Esophagus muscularis mucosa (tissue), 4 donors: ENCODE measurements around the gene PEX7. TPM values are rescaled to one million over a fixed set of nuclear protein-coding genes. Genes with fewer than 3 reads are reported as not detected.

Experiments used
- DNase-seq: peaks from one replicate; pipeline ENCODE4 v3.0.0-alpha.2; 2017; ENCODE audit errors: extremely low spot score
- H3K27ac ChIP-seq, 4 donors: fragments of 200-600 bp; sonication (generic); replicated peaks in 1 of 4; 1 replicate in 3 of 4; 2 replicates in 1 of 4; pipeline ENCODE4 v1.5.1; 2016 to 2019; ENCODE audit warnings: mild to moderate bottlenecking in 1 of 4
- H3K27me3 ChIP-seq, 4 donors: fragments of 200-600 bp; sonication (generic); one replicate each; pipeline versions ENCODE4 v1.5.1 to v1.6.0; 2016 to 2019
- H3K36me3 ChIP-seq, 4 donors: fragments of 200-600 bp; sonication (generic); one replicate each; pipeline ENCODE4 v1.5.1; 2016 to 2019
- H3K4me1 ChIP-seq, 4 donors: fragments of 200-600 bp; sonication (generic); one replicate each; pipeline ENCODE4 v1.5.1; 2016 to 2019
- H3K4me3 ChIP-seq, 4 donors: fragments of 200-600 bp; sonication (generic); 1 replicate in 2 of 4; 2 replicates in 2 of 4; pipeline ENCODE4 v1.5.1; 2016 to 2019; ENCODE audit warnings: mild to moderate bottlenecking in 4 of 4, moderate library complexity in 1 of 4
- H3K9me3 ChIP-seq, 4 donors: fragments of 200-600 bp; sonication (generic); 1 replicate in 3 of 4; 2 replicates in 1 of 4; pipeline ENCODE4 v1.5.1; 2016 to 2019
- EP300 ChIP-seq: sonication (generic); formaldehyde crosslinking; IDR thresholded peaks from one replicate; pipeline ENCODE4 v1.6.1; 2017; ENCODE audit warnings: antibody characterized with exemption
- POLR2A ChIP-seq: fragments of 450-650 bp; IDR thresholded peaks from one replicate; pipeline ENCODE4 v1.6.1; 2017; ENCODE audit warnings: antibody characterized with exemption, moderate library complexity, mild to moderate bottlenecking, low read depth
- POLR2AphosphoS5 ChIP-seq, 2 donors: sonication (generic); formaldehyde crosslinking; IDR thresholded peaks; one replicate each; pipeline ENCODE4 v1.6.1; 2017; ENCODE audit warnings: antibody characterized with exemption in 2 of 2
- WGBS: methylation state at CpG from one replicate; pipeline ENCODE4 v1.1.5; 2018; 5-methylcytosine and 5-hydroxymethylcytosine counted together
- intact Hi-C: fragments of 100-400 bp; cut with DNase I; formaldehyde crosslinking; loops from one replicate; pipeline ENCODE4 v1.15.1; 2023
- total RNA-seq, 4 donors: library from RNA; depleted of rRNA; stranded (reverse); fragments of >200 nt; gene quantifications; one replicate each; pipeline versions ENCODE4 v1.1.0 to v1.2.1, GENCODE V29; 2016
- TF ChIP-seq, protein P1 (sequence below), 3 experiments: fragments of 200-600 bp in 2 of 3; fragments of 450-650 bp in 1 of 3; sonication (generic) in 2 of 3; IDR thresholded peaks; one replicate each; pipeline ENCODE4 v1.5.1; 2017 to 2019; ENCODE audit warnings: antibody characterized with exemption in 3 of 3, mild to moderate bottlenecking in 2 of 3, moderate library complexity in 1 of 3

PEX7 gene
- total RNA-seq, 4 donors from 2014 or later: 4.1 to 9.5 (median 5.6) TPM

DNA sequence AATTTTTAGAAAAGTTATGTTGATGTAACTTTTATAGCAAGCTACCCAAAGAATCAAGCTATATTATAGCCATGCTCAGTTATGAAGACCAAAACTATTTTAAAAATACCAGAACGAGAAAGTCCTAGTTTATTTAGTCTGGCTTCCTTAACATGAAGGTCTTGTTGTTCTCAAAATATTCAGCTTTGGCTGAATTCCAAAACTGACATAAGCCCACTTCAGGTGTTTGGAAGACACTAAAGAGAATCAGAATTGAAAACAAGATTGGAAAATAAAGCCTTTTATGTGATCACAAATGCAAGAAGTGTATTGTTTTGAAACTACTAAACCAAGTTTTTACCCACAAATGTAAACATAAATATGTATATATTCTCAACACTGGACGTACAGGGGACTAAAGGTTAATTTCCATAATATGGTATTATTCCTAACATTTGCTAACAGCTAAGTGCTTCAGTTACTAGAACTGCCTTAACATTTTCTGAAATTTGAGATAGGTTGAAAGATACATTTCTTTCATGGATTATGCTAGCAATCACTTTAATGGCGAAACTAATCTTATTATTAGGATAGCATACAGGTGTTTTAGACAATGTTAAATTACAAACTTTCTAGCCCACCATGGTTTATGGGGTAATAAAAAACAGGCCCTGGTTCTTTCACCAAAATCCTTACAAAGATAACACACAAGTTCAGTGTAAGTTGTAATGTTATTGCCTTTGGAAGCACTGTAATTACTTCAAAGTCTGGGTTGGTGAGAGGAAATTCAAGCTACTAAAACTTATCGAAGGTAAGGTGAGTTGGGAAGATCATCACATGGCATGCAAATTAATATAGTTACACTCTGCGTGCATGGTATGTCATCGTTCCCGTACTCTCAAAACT, 31.7 kb upstream of the PEX7 start:
- TF ChIP-seq EP300 (no peak), POLR2AphosphoS5 (IDR thresholded peaks at IDR 0.05) (no peak), POLR2A (no peak)
- TF ChIP-seq, protein P1, sequence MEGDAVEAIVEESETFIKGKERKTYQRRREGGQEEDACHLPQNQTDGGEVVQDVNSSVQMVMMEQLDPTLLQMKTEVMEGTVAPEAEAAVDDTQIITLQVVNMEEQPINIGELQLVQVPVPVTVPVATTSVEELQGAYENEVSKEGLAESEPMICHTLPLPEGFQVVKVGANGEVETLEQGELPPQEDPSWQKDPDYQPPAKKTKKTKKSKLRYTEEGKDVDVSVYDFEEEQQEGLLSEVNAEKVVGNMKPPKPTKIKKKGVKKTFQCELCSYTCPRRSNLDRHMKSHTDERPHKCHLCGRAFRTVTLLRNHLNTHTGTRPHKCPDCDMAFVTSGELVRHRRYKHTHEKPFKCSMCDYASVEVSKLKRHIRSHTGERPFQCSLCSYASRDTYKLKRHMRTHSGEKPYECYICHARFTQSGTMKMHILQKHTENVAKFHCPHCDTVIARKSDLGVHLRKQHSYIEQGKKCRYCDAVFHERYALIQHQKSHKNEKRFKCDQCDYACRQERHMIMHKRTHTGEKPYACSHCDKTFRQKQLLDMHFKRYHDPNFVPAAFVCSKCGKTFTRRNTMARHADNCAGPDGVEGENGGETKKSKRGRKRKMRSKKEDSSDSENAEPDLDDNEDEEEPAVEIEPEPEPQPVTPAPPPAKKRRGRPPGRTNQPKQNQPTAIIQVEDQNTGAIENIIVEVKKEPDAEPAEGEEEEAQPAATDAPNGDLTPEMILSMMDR (IDR thresholded peaks at IDR 0.05): no peak
- Histone ChIP-seq H3K36me3 (no peaks in the 10 kb centered on the region), H3K27ac (peak overlapping the region; percentile 90 to 97 (median 95)), H3K4me3 (peak overlapping the region; percentile 67 to 93 (median 86)), H3K27me3 (no peaks in the 10 kb centered on the region), H3K4me1 (peaks cover 7 to 62% (median 54%) of the 10 kb centered on the region in 4 donors), H3K9me3 (no peaks in the 10 kb centered on the region)
- 25% methylated on average over 7 of the region's 7 CpGs for WGBS
- intact Hi-C loops: no loop called here
- no peak for DNase-seq

GRCh38 chr6:136791296-136792094, 30.9 kb upstream of the PEX7 start:
- TF ChIP-seq EP300 (no peak), POLR2AphosphoS5 (IDR thresholded peaks at IDR 0.05) (peak; percentile 72 to 80)
- 5% methylated on average over 28 of the region's 62 CpGs for WGBS
- intact Hi-C loops: loop anchor here (1.0 to 2.0 kb wide), 2 partner anchors 147 to 209 kb away; no protein-coding TSS in a partner anchor
- Histone ChIP-seq H3K4me1 (peaks cover 3 to 54% (median 46%) of the 10 kb centered on the region in 4 donors), H3K9me3 (no peaks in the 10 kb centered on the region), H3K36me3 (no peaks in the 10 kb centered on the region), H3K27ac (peak overlapping the region; percentile 90 to 97 (median 95)), H3K27me3 (no peaks in the 10 kb centered on the region), H3K4me3 (peak overlapping the region; percentile 67 to 93 (median 86))
- peak; percentile 94 for DNase-seq

DNA sequence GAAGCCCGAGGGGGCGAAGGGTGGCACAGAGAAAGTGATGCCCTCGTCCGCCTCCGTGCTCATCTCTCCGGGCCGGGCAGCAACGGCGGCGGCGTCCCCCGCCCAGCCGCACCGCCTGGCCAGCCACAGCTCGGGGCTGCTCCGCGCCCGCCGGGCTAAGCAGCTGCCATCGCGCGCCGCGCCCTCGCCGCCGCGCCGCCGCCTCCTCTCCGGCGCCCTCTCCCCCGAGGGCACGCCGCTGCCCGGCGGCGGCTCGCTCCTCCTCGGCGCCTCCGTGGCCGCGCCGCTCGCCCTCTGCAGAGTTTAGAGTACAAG, 30.3 kb upstream of the PEX7 start:
- peak overlapping the region; percentile 90 to 97 (median 95) for H3K27ac ChIP-seq
- no peaks in the 10 kb centered on the region for H3K36me3 ChIP-seq
- no peaks in the 10 kb centered on the region for H3K9me3 ChIP-seq
- H3K27me3 ChIP-seq: no peaks in the 10 kb centered on the region
- WGBS: no CpG with 5 or more reads among the region's 46 CpGs
- intact Hi-C loops: loop anchor here (1.0 to 2.0 kb wide), 2 partner anchors 148 to 209 kb away; no protein-coding TSS in a partner anchor
- peaks cover 3 to 48% (median 43%) of the 10 kb centered on the region in 4 donors for H3K4me1 ChIP-seq
- DNase-seq: no peak
- H3K4me3 ChIP-seq: peak overlapping the region; percentile 67 to 93 (median 86)
- no peak for TF ChIP-seq POLR2A
- TF ChIP-seq EP300: no peak
- TF ChIP-seq POLR2AphosphoS5 (IDR thresholded peaks at IDR 0.05): no peak
- TF ChIP-seq, protein P1 (IDR thresholded peaks at IDR 0.05): no peak

- Histone ChIP-seq H3K4me1 (peaks cover 3 to 42% (median 37%) of the 10 kb centered on the region in 4 donors), H3K36me3 (no peaks in the 10 kb centered on the region), H3K27ac (peak within 1 kb of the TSS; percentile 90 to 97 (median 95)), H3K27me3 (no peaks in the 10 kb centered on the region), H3K4me3 (peak within 1 kb of the TSS; percentile 67 to 93 (median 86)), H3K9me3 (no peaks in the 10 kb centered on the region)
- WGBS: under 1% methylated on average over 38 of the region's 89 CpGs
- DNase-seq: peak; percentile 96
- TF ChIP-seq POLR2A (no peak), EP300 (no peak), POLR2AphosphoS5 (IDR thresholded peaks at IDR 0.05) (peak; percentile 54 to 56)
- TF ChIP-seq, protein P1 (IDR thresholded peaks at IDR 0.05): peak; percentile 68 to 84 (median 74)
- intact Hi-C loops: loop anchor here (1.0 to 2.0 kb wide), 2 partner anchors 148 to 210 kb away; no protein-coding TSS in a partner anchor
Observed at GRCh38 chr6:136792410-136793262, 29.8 kb upstream of the PEX7 start, which contains the start of gene MAP3K5. Gene MAP3K5, minus strand, starts transcription at chr6:136792477. Its CDS starts 320 bp downstream, at chr6:136792157.
